Measurements from ENCODE around the gene ADRA2B. TPM values are rescaled to one million over a fixed set of nuclear protein-coding genes. Genes with fewer than 3 reads are reported as not detected.

ADRA2B gene
- total and polyA plus RNA-seq, 2 experiments from 2014 or later, result not detected

DNA sequence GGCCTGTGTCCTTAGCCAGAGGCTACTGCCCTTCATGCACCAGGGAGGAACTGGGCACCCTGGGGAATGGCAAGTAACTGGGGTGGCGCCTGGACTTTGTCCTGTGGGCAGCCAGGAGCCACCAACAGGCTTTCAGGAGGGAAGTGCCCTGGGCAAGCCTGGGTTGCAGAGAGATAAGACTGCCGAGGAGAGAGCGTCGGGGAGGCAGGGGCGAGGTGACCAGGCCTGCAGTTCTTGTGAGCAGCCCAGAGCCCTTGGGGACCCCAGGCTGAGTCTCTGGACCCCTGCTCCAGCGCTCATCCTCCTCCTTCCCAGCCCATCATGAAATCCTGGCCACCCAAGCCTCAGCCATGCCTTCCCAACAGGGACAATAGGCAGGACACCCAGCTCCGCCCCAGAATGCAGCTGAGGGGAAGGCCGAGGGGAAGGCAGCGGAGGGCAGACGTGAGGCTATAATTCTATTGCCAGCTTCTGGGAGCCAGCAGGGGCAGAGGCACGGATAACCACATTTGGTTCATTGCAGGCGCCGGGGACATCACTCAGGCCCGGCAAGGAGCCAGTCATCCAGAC lies 25.1 kb downstream of the ADRA2B start:
- H3K27me3 ChIP-seq (replicated peaks; ENCODE audit: insufficient read depth), result peaks cover 15% of the 10 kb centered on the region
- WGBS, 2 experiments (ENCODE audit: low coverage in 1 of 2, low lambda C conversion rate in 2 of 2, missing lambda C conversion rate in 2 of 2), result 62 to 64% methylated on average over 13 to 14 of the region's 14 CpGs
- DNase-seq, result no peak
- no peaks in the 10 kb centered on the region for H3K9me3 ChIP-seq (ENCODE audit: low read depth)
- in situ Hi-C loops (cut with MboI), result no loop called here
- TF ChIP-seq EZH2phosphoT487 (IDR thresholded peaks at IDR 0.05; ENCODE audit: insufficient read depth, low read depth) (no peak), EZH2 (IDR thresholded peaks at IDR 0.05; ENCODE audit: insufficient read depth, poor library complexity, severe bottlenecking) (no peak)
- no peaks in the 10 kb centered on the region for H3K36me3 ChIP-seq (ENCODE audit: low read depth)
- no peaks in the 10 kb centered on the region for H3F3A ChIP-seq (ENCODE audit: insufficient read depth)
- H3K9ac ChIP-seq, result no peak overlapping the region
- H2AFZ ChIP-seq, result no peak overlapping the region
- no peaks in the 10 kb centered on the region for H3K79me2 ChIP-seq (ENCODE audit: insufficient read depth)
- no peaks in the 10 kb centered on the region for H3K4me1 ChIP-seq (ENCODE audit: insufficient read depth)
- no peaks in the 10 kb centered on the region for H3K9me2 ChIP-seq (ENCODE audit: insufficient read depth)
- H3K27ac ChIP-seq, result no peak overlapping the region
- H4K20me1 ChIP-seq (ENCODE audit: insufficient read depth), result no peaks in the 10 kb centered on the region
- no peak overlapping the region for H3K4me3 ChIP-seq
- H3K4me2 ChIP-seq (ENCODE audit: unreplicated experiment), result no peak overlapping the region

DNA sequence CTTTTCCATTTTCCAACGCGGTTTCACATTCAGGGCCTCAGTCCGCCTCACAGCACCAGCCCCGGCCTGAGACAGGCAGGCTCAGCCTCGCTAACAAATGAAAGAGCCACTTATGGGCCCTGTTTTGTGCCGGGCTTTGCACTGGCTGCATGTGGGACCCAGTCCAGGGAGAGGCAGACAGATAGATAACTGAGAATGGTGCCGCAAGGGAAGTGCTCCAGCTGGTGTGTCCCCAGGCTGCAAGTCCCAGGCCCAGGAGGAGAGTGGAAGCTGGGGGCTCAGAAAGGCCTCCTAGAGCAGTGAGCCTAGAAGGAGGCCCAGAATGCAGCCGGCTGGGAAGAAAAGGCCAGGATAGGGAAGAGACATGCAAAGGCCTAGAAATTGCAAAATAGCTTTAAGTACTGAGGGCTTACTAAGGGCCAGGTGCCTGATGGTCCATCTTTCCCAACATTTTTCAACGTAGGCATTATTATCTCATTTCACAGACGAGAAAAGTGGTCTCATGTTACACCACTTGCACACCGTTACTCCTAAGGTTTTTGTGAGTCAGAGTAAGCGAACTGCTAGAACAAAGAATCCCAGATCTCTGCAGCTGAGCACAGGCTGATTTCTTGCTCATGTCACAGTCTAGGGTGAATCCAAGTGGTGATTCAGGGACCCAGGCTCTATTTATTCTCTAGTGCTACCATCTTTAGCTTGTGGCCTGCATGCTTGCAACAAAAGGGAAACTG lies 26.0 kb downstream of the ADRA2B start:
- no peak for DNase-seq
- Histone ChIP-seq H3K79me2 (ENCODE audit: insufficient read depth) (no peaks in the 10 kb centered on the region), H3K36me3 (ENCODE audit: low read depth) (no peaks in the 10 kb centered on the region), H3F3A (ENCODE audit: insufficient read depth) (no peaks in the 10 kb centered on the region), H2AFZ (no peak overlapping the region), H3K4me3 (no peak overlapping the region), H3K27ac (no peak overlapping the region), H3K9me3 (ENCODE audit: low read depth) (no peaks in the 10 kb centered on the region), H3K4me2 (ENCODE audit: unreplicated experiment) (no peak overlapping the region), H3K9me2 (ENCODE audit: insufficient read depth) (no peaks in the 10 kb centered on the region), H3K27me3 (replicated peaks; ENCODE audit: insufficient read depth) (peaks cover 15% of the 10 kb centered on the region), H3K9ac (no peak overlapping the region), H3K4me1 (ENCODE audit: insufficient read depth) (no peaks in the 10 kb centered on the region), H4K20me1 (ENCODE audit: insufficient read depth) (no peaks in the 10 kb centered on the region)
- WGBS, 2 experiments (ENCODE audit: low coverage in 1 of 2, low lambda C conversion rate in 2 of 2, missing lambda C conversion rate in 2 of 2), result 71 to 78% methylated on average over 12 of the region's 12 CpGs
- no peak for TF ChIP-seq EZH2 (IDR thresholded peaks at IDR 0.05; ENCODE audit: insufficient read depth, poor library complexity, severe bottlenecking)
- in situ Hi-C loops (cut with MboI), result no loop called here

DNA sequence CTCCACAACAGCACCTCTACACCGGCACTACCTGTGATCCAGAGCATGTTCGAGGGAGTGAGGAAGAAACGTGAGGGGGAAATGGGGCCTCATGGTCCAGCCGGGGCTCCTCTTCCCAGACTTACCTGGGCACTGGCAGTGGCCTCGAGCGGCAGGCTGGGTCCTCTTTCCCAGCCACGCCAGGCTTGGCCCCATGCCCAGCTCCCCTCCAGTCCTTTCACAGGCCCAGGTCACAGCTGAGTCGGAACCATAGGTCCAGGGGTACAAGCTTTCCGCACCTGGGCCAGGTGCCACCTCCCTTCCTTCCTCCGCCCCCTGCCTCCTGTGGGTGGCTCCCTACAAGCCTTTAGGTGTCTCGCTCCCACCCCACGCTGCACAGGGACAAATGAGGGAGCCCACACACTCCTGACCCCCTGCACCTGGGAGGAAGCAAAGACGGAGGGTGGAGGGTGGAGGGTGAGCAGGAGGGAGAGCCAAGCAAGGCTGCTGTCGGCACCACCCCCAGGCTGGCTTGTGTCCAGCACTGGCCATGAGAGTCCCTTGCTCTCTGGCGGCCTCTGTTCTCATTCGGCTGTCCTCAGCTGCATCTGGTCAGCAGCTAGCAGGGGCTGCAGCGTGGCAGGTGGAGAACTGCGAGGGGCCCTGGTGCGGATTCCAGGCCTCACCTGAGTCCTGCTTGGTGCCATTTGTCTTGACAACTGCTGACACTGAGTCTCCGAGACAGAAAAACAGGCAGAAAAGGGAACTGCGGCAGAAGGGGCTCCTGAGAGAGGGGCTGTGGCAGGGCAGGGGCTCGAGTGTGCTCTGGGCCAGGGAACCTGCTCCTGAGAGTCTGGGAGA lies 26.8 kb downstream of the ADRA2B start:
- Histone ChIP-seq H3K4me1 (ENCODE audit: insufficient read depth) (no peaks in the 10 kb centered on the region), H3K79me2 (ENCODE audit: insufficient read depth) (no peaks in the 10 kb centered on the region), H3F3A (ENCODE audit: insufficient read depth) (no peaks in the 10 kb centered on the region), H3K9ac (no peak overlapping the region), H3K4me3 (no peak overlapping the region), H3K9me3 (ENCODE audit: low read depth) (no peaks in the 10 kb centered on the region), H4K20me1 (ENCODE audit: insufficient read depth) (no peaks in the 10 kb centered on the region), H3K4me2 (ENCODE audit: unreplicated experiment) (no peak overlapping the region), H2AFZ (no peak overlapping the region), H3K9me2 (ENCODE audit: insufficient read depth) (no peaks in the 10 kb centered on the region), H3K27ac (no peak overlapping the region), H3K27me3 (replicated peaks; ENCODE audit: insufficient read depth) (peaks cover 15% of the 10 kb centered on the region), H3K36me3 (ENCODE audit: low read depth) (no peaks in the 10 kb centered on the region)
- WGBS, 2 experiments (ENCODE audit: low coverage in 1 of 2, low lambda C conversion rate in 2 of 2, missing lambda C conversion rate in 2 of 2), result 55 to 57% methylated on average over 22 of the region's 22 CpGs
- in situ Hi-C loops (cut with MboI), result no loop called here
- TF ChIP-seq EZH2phosphoT487 (IDR thresholded peaks at IDR 0.05; ENCODE audit: insufficient read depth, low read depth), result no peak
- no peak for TF ChIP-seq EZH2 (IDR thresholded peaks at IDR 0.05; ENCODE audit: insufficient read depth, poor library complexity, severe bottlenecking)
- DNase-seq, result no peak

DNA sequence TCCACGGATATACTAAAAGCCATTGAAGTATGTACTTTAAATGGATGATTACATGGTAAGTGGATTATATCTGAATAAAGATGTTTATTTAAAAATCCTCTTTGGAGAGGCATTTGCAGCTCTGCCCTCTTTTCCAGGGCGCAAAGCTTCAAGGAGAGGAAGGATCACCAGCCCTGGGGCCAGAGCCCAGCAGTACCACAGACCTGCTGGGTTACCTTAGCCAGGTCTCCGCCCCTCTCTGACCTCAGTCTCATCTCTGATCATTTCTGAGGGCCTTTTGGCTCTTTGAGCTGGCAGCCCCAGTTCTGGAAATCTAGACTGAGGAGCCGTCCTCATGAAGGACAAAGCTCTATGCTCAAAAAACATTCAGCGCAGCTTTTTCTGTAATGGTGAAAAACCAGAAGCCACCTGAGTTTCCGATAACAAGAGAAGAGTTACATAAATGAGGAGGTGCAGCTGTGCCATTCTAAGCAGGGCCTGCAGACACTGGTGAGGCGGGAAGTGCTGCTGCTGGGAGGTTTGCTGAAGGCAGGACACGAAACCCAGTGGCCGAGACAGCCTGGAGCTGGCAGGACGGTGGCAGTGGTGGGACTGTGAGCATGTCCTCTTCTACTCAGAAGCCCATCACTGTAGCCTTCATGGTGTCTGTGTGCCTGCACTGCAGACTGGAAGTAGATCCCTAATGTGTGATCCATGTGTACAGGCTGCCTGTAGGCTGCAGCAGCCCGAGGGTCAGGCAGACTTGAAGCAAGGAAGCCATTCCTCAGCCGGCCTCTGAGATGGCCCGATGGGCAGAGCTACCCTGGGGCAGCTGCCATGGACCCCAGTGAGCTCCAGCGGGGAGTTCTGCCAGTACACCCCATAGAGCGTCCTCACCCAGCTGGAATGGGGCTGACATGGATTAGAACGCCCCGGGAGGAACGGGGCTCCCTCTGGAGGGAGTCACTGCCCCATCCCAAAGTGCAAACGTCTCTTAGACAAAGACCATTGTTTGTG lies 27.7 kb downstream of the ADRA2B start:
- WGBS, 2 experiments (ENCODE audit: low coverage in 1 of 2, low lambda C conversion rate in 2 of 2, missing lambda C conversion rate in 2 of 2), result 59 to 63% methylated on average over 19 of the region's 19 CpGs

More for the DNA sequence above, 27.7 kb downstream of the ADRA2B start:
- H3K9ac ChIP-seq, result no peak overlapping the region
- H3K4me3 ChIP-seq, result no peak overlapping the region
- H4K20me1 ChIP-seq (ENCODE audit: insufficient read depth), result no peaks in the 10 kb centered on the region
- in situ Hi-C loops (cut with MboI), result no loop called here
- H3K27me3 ChIP-seq (replicated peaks; ENCODE audit: insufficient read depth), result peaks cover 6% of the 10 kb centered on the region
- no peaks in the 10 kb centered on the region for H3K9me2 ChIP-seq (ENCODE audit: insufficient read depth)
- H3K36me3 ChIP-seq (ENCODE audit: low read depth), result no peaks in the 10 kb centered on the region
- no peak for TF ChIP-seq EZH2phosphoT487 (IDR thresholded peaks at IDR 0.05; ENCODE audit: insufficient read depth, low read depth)
- TF ChIP-seq EZH2 (IDR thresholded peaks at IDR 0.05; ENCODE audit: insufficient read depth, poor library complexity, severe bottlenecking), result no peak
- DNase-seq, result no peak
- no peaks in the 10 kb centered on the region for H3K79me2 ChIP-seq (ENCODE audit: insufficient read depth)
- H3K4me1 ChIP-seq (ENCODE audit: insufficient read depth), result no peaks in the 10 kb centered on the region
- no peaks in the 10 kb centered on the region for H3F3A ChIP-seq (ENCODE audit: insufficient read depth)
- no peak overlapping the region for H3K4me2 ChIP-seq (ENCODE audit: unreplicated experiment)
- no peak overlapping the region for H2AFZ ChIP-seq
- no peaks in the 10 kb centered on the region for H3K9me3 ChIP-seq (ENCODE audit: low read depth)
- H3K27ac ChIP-seq, result no peak overlapping the region
